Measurements from ENCODE around the gene THBS2. TPM values are rescaled to one million over a fixed set of nuclear protein-coding genes. Genes with fewer than 3 reads are reported as not detected.
"Not testable (repeated sequence)": the region's sequence is repeated elsewhere in the genome, so short reads cannot be mapped to it uniquely, and the experiment has no call there.

Gene THBS2
- 10 to 100 TPM; 12.0 to 74.7 (median 16.4) TPM for total RNA-seq

GRCh38 chr6:169253337-169254238, at the start of gene THBS2:
THBS2 (minus strand) TSS chr6:169253846; CDS start chr6:169250784, 3,062 bp downstream.
- Histone ChIP-seq H3K36me3 (no peaks in the 10 kb centered on the region), H3K27ac (peak within 1 kb of the TSS in 2 of 3 donors; percentile 18 to 53), H3K4me3 (replicated peaks in 1 of 3) (peak within 1 kb of the TSS in 1 of 3 donors; percentile 23), H3K27me3 (no peaks in the 10 kb centered on the region), H3K4me1 (peaks cover 8 to 17% of the 10 kb centered on the region in 2 donors), H3K9me3 (no peaks in the 10 kb centered on the region)
- peak; percentile 21 to 31 for DNase-seq
- 9 to 12% methylated on average over 34 of the region's 34 CpGs for WGBS, 2 donors
- intact Hi-C loops (cut with DNase I): no loop called here
- TF ChIP-seq CTCF (IDR thresholded peaks at IDR 0.05) (no peak), POLR2A (IDR thresholded peaks at IDR 0.05) (no peak)

DNA sequence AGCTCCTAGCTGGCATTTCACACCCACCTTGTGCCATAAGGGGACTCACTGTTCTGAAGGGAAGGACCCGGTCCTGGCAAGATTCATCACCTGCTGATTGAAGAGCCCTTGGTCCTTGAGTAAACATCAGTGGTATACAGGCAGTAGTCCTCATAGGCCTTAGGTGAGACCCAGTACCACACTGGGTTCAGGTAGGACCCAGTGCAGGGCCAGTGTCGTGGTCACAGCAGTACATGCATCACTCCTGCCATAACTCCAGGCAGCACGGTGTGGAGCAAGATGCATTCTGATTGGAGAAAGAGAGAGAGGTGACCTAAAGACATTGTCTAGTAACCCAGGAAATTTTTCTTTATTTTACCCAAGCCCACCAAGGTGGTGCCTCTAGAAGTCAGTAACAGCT, 49.1 kb upstream of the THBS2 start:
- TF ChIP-seq CTCF (IDR thresholded peaks at IDR 0.05): no peak
- no peak for TF ChIP-seq POLR2A (IDR thresholded peaks at IDR 0.05)
- intact Hi-C loops (cut with DNase I): no loop called here
- 62 to 90% methylated on average over 2 to 3 of the region's 3 CpGs for WGBS, 2 donors

GRCh38 chr6:169302255-169302654, 48.6 kb upstream of the THBS2 start:
- intact Hi-C loops (cut with DNase I): no loop called here
- Histone ChIP-seq H3K27me3 (no peaks in the 10 kb centered on the region), H3K9me3 (no peaks in the 10 kb centered on the region), H3K27ac (no peak overlapping the region), H3K4me3 (replicated peaks in 1 of 3) (no peak overlapping the region), H3K4me1 (no peaks in the 10 kb centered on the region), H3K36me3 (no peaks in the 10 kb centered on the region)
- no peak for DNase-seq
- TF ChIP-seq POLR2A (IDR thresholded peaks at IDR 0.05) (no peak), CTCF (IDR thresholded peaks at IDR 0.05) (no peak)

More for the DNA sequence above, 49.1 kb upstream of the THBS2 start:
- Histone ChIP-seq H3K4me1 (no peaks in the 10 kb centered on the region), H3K9me3 (no peaks in the 10 kb centered on the region), H3K36me3 (no peaks in the 10 kb centered on the region), H3K4me3 (replicated peaks in 1 of 3) (no peak overlapping the region), H3K27me3 (no peaks in the 10 kb centered on the region), H3K27ac (no peak overlapping the region)
- DNase-seq: no peak

DNA sequence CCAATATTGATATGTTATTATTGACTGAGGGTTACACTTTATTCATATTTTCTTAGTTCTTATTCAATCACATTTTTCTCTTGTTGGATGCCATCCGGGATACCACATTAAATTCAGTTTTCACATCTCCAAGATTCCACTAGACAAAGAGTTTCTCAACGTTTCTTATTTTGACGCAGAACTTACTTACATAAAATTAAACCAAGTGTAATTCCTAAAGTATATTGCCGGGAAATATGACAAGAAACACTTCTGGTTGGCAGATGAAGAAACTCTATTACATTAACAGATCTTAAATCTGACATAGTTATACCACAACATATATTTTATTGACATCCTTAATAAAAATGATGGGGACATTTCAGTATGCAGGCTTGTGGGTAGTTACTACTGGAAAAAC, 47.3 kb upstream of the THBS2 start:
- H3K27me3 ChIP-seq: no peaks in the 10 kb centered on the region
- 90 to 92% methylated on average over 4 of the region's 4 CpGs for WGBS, 2 donors
- DNase-seq: no peak
- H3K4me3 ChIP-seq (replicated peaks in 1 of 3): no peak overlapping the region
- intact Hi-C loops (cut with DNase I): no loop called here
- TF ChIP-seq POLR2A (IDR thresholded peaks at IDR 0.05) (no peak), CTCF (IDR thresholded peaks at IDR 0.05) (no peak)
- no peak overlapping the region for H3K27ac ChIP-seq
- H3K4me1 ChIP-seq: no peaks in the 10 kb centered on the region
- H3K36me3 ChIP-seq: no peaks in the 10 kb centered on the region
- no peaks in the 10 kb centered on the region for H3K9me3 ChIP-seq

DNA sequence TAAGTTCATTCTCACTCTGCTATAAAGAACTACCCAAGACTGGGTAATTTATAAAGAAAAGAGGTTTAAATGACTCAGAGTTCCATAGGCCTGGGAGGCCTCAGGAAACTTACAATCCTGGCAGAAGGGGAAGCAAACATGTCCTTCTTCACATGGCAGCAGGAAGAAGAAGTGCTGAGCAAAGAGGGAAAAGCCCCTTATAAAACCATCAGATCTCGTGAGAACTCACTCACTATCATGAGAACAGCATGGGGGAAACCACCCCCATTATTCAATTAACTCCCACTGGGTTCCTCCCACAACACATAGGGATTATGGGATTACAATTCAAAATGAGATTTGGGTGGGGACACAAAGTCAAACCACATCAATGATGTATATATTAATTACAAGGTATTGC, 45.0 kb upstream of the THBS2 start:
- 86% methylated on average over 1 of the region's 1 CpG for WGBS, 2 donors
- H3K4me3 ChIP-seq (replicated peaks in 1 of 3); H3K9me3 ChIP-seq; H3K4me1 ChIP-seq; H3K27me3 ChIP-seq; DNase-seq; H3K27ac ChIP-seq; intact Hi-C loops (cut with DNase I); H3K36me3 ChIP-seq: not testable (repeated sequence)

All from thyroid gland (tissue), 4 donors.